A172 (cell line): ENCODE results near the gene PDZD2. TPM values are rescaled to one million over a fixed set of nuclear protein-coding genes. Genes with fewer than 3 reads are reported as not detected.

Experiments used
- DNase-seq: peaks from one replicate; pipeline ENCODE4 v3.0.0-alpha.2; 2015; ENCODE audit warnings: low spot score
- total RNA-seq: library from RNA; depleted of rRNA; stranded (reverse); fragments of >200 nt; shearing (Covaris generic); gene quantifications from 2 replicates; pipeline ENCODE4 v1.2.3, GENCODE V29; 2014

Gene PDZD2
- total RNA-seq, 1 experiment from 2014 or later = 0.16 TPM

GRCh38 chr5:31972558-31972957 lies 333.6 kb downstream of the PDZD2 start:
- no peak for DNase-seq

GRCh38 chr5:31975189-31975612 lies 336.3 kb downstream of the PDZD2 start:
- peak; percentile 40 for DNase-seq

- DNase-seq = no peak
These were observed 337.2 kb downstream of the PDZD2 start for GRCh38 chr5:31976169-31976568.

GRCh38 chr5:31981361-31981945 lies 342.5 kb downstream of the PDZD2 start:
- DNase-seq = no peak

- no peak for DNase-seq
These were observed 343.1 kb downstream of the PDZD2 start for GRCh38 chr5:31982027-31982426.

GRCh38 chr5:31982621-31983020 lies 343.7 kb downstream of the PDZD2 start:
- no peak for DNase-seq

- peak; percentile 61 for DNase-seq
These were observed 344.9 kb downstream of the PDZD2 start for GRCh38 chr5:31983851-31984250.

- DNase-seq = no peak
These were observed 345.8 kb downstream of the PDZD2 start for GRCh38 chr5:31984691-31985090.

GRCh38 chr5:31986101-31986500 lies 347.2 kb downstream of the PDZD2 start:
- DNase-seq = no peak

- DNase-seq = peak; percentile 98
These were observed 349.2 kb downstream of the PDZD2 start for GRCh38 chr5:31987985-31988710.

- DNase-seq = no peak
These were observed 351.2 kb downstream of the PDZD2 start for GRCh38 chr5:31990081-31990650.

- peak; percentile 75 for DNase-seq
These were observed 351.8 kb downstream of the PDZD2 start for GRCh38 chr5:31990701-31991110.

- DNase-seq = no peak
These were observed 353.4 kb downstream of the PDZD2 start for GRCh38 chr5:31992377-31992776.

- peak; percentile 61 for DNase-seq
These were observed 354.4 kb downstream of the PDZD2 start for GRCh38 chr5:31993165-31993961.

- DNase-seq = no peak
These were observed 356.1 kb downstream of the PDZD2 start for GRCh38 chr5:31995006-31995405.

GRCh38 chr5:31995714-31996113 lies 356.8 kb downstream of the PDZD2 start:
- no peak for DNase-seq

GRCh38 chr5:31996909-31997308 lies 358.0 kb downstream of the PDZD2 start:
- DNase-seq = no peak

GRCh38 chr5:31999470-31999869 lies 360.5 kb downstream of the PDZD2 start:
- DNase-seq = no peak

GRCh38 chr5:32000731-32001130 lies 361.8 kb downstream of the PDZD2 start:
- no peak for DNase-seq

- no peak for DNase-seq
These were observed 362.4 kb downstream of the PDZD2 start for GRCh38 chr5:32001284-32001683.

- DNase-seq = no peak
These were observed 362.8 kb downstream of the PDZD2 start for GRCh38 chr5:32001707-32002106.

- DNase-seq = no peak
These were observed 363.8 kb downstream of the PDZD2 start for GRCh38 chr5:32002755-32003154.
